ENCODE results near the gene APBB1.
A peak's percentile ranks its signal among the peaks of the same experiment; 100 is the strongest.
"Not testable (repeated sequence)": the region's sequence is repeated elsewhere in the genome, so short reads cannot be mapped to it uniquely, and the experiment has no call there.

APBB1 gene

GRCh38 chr11:6415797-6416196 is 3.1 kb downstream of the APBB1 start:
- no peak for DNase-seq

- peak; percentile 19 for DNase-seq
Observed at GRCh38 chr11:6414874-6415328, 4.0 kb downstream of the APBB1 start.

GRCh38 chr11:6413791-6414201 is 5.1 kb downstream of the APBB1 start:
- peak; percentile 67 for DNase-seq

- no peak for DNase-seq
Observed at GRCh38 chr11:6411594-6412031, 7.3 kb downstream of the APBB1 start.

- no peak for DNase-seq
Observed at GRCh38 chr11:6410695-6411430, 8.0 kb downstream of the APBB1 start.

GRCh38 chr11:6406370-6406769 is 12.5 kb downstream of the APBB1 start:
- DNase-seq, result no peak

- no peak for DNase-seq
Observed at GRCh38 chr11:6405846-6406245, 13.0 kb downstream of the APBB1 start.

GRCh38 chr11:6405052-6405667 is 13.7 kb downstream of the APBB1 start:
- DNase-seq, result no peak

- peak; percentile 25 for DNase-seq
Observed at GRCh38 chr11:6404342-6405051, 14.4 kb downstream of the APBB1 start.

- DNase-seq, result no peak
Observed at GRCh38 chr11:6403539-6403938, 15.4 kb downstream of the APBB1 start.

- peak; percentile 86 for DNase-seq
Observed at GRCh38 chr11:6402561-6402981, 16.3 kb downstream of the APBB1 start.

- peak; percentile 24 for DNase-seq
Observed at GRCh38 chr11:6402061-6402470, 16.8 kb downstream of the APBB1 start.

GRCh38 chr11:6401464-6401863 is 17.4 kb downstream of the APBB1 start:
- no peak for DNase-seq

- no peak for DNase-seq
Observed at GRCh38 chr11:6400431-6401345, 18.2 kb downstream of the APBB1 start.

- DNase-seq, result no peak
Observed at GRCh38 chr11:6397636-6398035, 21.3 kb downstream of the APBB1 start.

GRCh38 chr11:6397156-6397555 is 21.7 kb downstream of the APBB1 start:
- DNase-seq, result no peak

GRCh38 chr11:6395470-6396060 is 23.3 kb downstream of the APBB1 start:
- no peak for DNase-seq

- no peak for DNase-seq
Observed at GRCh38 chr11:6393989-6394670, 24.8 kb downstream of the APBB1 start.

- not testable (repeated sequence) for DNase-seq
Observed at GRCh38 chr11:6392251-6392650, 26.6 kb downstream of the APBB1 start.

- DNase-seq, result no peak
Observed at GRCh38 chr11:6391537-6392134, 27.3 kb downstream of the APBB1 start.

Measured in CD4-positive, alpha-beta T cell treated with Interleukin-21 for 1 hour (primary cell).